Measurements from ENCODE around the gene PDS5A. TPM values are rescaled to one million over a fixed set of nuclear protein-coding genes. Genes with fewer than 3 reads are reported as not detected.
"Not testable (repeated sequence)": the region's sequence is repeated elsewhere in the genome, so short reads cannot be mapped to it uniquely, and the experiment has no call there.

Gene PDS5A
- total RNA-seq, 1 donor from 2014 or later: 53.3 TPM

- TF ChIP-seq, protein P1, sequence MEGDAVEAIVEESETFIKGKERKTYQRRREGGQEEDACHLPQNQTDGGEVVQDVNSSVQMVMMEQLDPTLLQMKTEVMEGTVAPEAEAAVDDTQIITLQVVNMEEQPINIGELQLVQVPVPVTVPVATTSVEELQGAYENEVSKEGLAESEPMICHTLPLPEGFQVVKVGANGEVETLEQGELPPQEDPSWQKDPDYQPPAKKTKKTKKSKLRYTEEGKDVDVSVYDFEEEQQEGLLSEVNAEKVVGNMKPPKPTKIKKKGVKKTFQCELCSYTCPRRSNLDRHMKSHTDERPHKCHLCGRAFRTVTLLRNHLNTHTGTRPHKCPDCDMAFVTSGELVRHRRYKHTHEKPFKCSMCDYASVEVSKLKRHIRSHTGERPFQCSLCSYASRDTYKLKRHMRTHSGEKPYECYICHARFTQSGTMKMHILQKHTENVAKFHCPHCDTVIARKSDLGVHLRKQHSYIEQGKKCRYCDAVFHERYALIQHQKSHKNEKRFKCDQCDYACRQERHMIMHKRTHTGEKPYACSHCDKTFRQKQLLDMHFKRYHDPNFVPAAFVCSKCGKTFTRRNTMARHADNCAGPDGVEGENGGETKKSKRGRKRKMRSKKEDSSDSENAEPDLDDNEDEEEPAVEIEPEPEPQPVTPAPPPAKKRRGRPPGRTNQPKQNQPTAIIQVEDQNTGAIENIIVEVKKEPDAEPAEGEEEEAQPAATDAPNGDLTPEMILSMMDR (IDR thresholded peaks at IDR 0.05): no peak
- Mint-ChIP-seq H3K9me3 (ENCODE audit: low read depth) (no peaks in the 10 kb centered on the region), H3K27ac (ENCODE audit: unreplicated experiment) (no peak overlapping the region), H3K4me3 (ENCODE audit: unreplicated experiment) (no peak overlapping the region), H3K27me3 (ENCODE audit: low read depth) (no peaks in the 10 kb centered on the region), H3K4me1 (ENCODE audit: low read depth) (peaks cover 2% of the 10 kb centered on the region), H3K36me3 (ENCODE audit: low read depth) (no peaks in the 10 kb centered on the region)
- no peak for DNase-seq (ENCODE audit: low spot score)
Measured at GRCh38 chr4:40000711-40001110, 23.0 kb upstream of the PDS5A start.

GRCh38 chr4:39998659-39999345 lies 21.1 kb upstream of the PDS5A start:
- Mint-ChIP-seq H3K9me3 (ENCODE audit: low read depth) (no peaks in the 10 kb centered on the region), H3K27ac (ENCODE audit: unreplicated experiment) (no peak overlapping the region), H3K4me1 (ENCODE audit: low read depth) (no peaks in the 10 kb centered on the region), H3K4me3 (ENCODE audit: unreplicated experiment) (no peak overlapping the region), H3K27me3 (ENCODE audit: low read depth) (no peaks in the 10 kb centered on the region), H3K36me3 (ENCODE audit: low read depth) (no peaks in the 10 kb centered on the region)
- DNase-seq (ENCODE audit: low spot score): no peak
- TF ChIP-seq, protein P1 (IDR thresholded peaks at IDR 0.05): no peak

DNA sequence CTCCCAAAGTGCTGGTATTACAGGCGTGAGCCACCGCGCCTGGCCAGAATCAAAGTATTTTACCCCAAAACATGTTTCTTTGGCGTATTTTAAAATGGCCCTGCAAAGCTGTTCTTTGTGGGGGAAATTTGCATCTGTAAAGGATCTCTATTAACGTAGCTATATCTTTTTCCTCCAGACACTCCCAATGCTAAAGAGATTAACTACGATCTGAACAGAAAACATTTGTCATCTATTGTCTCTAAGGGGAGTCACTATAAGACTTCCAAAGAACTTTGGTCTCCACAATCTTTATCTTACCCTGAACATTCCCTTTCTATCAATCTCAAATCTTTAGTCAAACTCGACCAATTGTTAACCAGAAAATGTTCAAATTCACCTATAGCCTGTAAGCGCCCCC lies 19.1 kb upstream of the PDS5A start:
- TF ChIP-seq, protein P1 (IDR thresholded peaks at IDR 0.05): no peak

GRCh38 chr4:39994406-39994805 lies 16.7 kb upstream of the PDS5A start:
- Mint-ChIP-seq H3K4me3 (ENCODE audit: unreplicated experiment) (no peak overlapping the region), H3K4me1 (ENCODE audit: low read depth) (no peaks in the 10 kb centered on the region), H3K36me3 (ENCODE audit: low read depth) (no peaks in the 10 kb centered on the region), H3K27me3 (ENCODE audit: low read depth) (no peaks in the 10 kb centered on the region), H3K27ac (ENCODE audit: unreplicated experiment) (no peak overlapping the region), H3K9me3 (ENCODE audit: low read depth) (no peaks in the 10 kb centered on the region)
- DNase-seq (ENCODE audit: low spot score): no peak
- TF ChIP-seq, protein P1 (IDR thresholded peaks at IDR 0.05): no peak

More for the DNA sequence above, 19.1 kb upstream of the PDS5A start:
- Mint-ChIP-seq H3K27me3 (ENCODE audit: low read depth) (no peaks in the 10 kb centered on the region), H3K9me3 (ENCODE audit: low read depth) (no peaks in the 10 kb centered on the region), H3K4me1 (ENCODE audit: low read depth) (no peaks in the 10 kb centered on the region), H3K36me3 (ENCODE audit: low read depth) (no peaks in the 10 kb centered on the region), H3K27ac (ENCODE audit: unreplicated experiment) (no peak overlapping the region), H3K4me3 (ENCODE audit: unreplicated experiment) (no peak overlapping the region)
- DNase-seq (ENCODE audit: low spot score): no peak

DNA sequence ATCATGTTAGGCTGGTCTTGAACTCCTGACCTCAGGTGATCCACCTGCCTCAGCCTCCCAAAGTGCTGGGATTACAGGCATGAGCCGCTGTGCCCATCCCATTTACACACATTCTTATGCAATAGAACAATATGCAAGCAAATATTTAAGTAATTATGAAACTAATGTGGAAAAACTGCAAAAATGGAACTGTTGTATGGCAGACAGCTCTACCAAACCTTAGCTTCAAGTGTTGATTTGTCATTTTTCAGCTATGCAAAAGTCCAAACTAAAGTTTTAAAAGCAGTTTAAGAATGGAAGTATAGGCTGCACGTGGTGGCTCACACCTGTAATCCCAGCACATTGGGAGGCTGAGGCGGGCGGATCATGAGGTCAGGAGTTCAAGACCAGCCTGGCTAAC lies 11.7 kb upstream of the PDS5A start:
- not testable (repeated sequence) for H3K27ac Mint-ChIP-seq (ENCODE audit: unreplicated experiment); H3K9me3 Mint-ChIP-seq (ENCODE audit: low read depth); DNase-seq (ENCODE audit: low spot score); H3K4me3 Mint-ChIP-seq (ENCODE audit: unreplicated experiment); H3K36me3 Mint-ChIP-seq (ENCODE audit: low read depth); H3K27me3 Mint-ChIP-seq (ENCODE audit: low read depth); H3K4me1 Mint-ChIP-seq (ENCODE audit: low read depth)

GRCh38 chr4:39987485-39987884 lies 9.8 kb upstream of the PDS5A start:
- H3K27ac Mint-ChIP-seq (ENCODE audit: unreplicated experiment): no peak overlapping the region
- no peaks in the 10 kb centered on the region for H3K27me3 Mint-ChIP-seq (ENCODE audit: low read depth)
- TF ChIP-seq, protein P1 (IDR thresholded peaks at IDR 0.05): no peak
- DNase-seq (ENCODE audit: low spot score): no peak
- no peak overlapping the region for H3K4me3 Mint-ChIP-seq (ENCODE audit: unreplicated experiment)
- no peaks in the 10 kb centered on the region for H3K36me3 Mint-ChIP-seq (ENCODE audit: low read depth)
- H3K9me3 Mint-ChIP-seq (ENCODE audit: low read depth): no peaks in the 10 kb centered on the region
- no peaks in the 10 kb centered on the region for H3K4me1 Mint-ChIP-seq (ENCODE audit: low read depth)
